Naive thymus-derived CD4-positive, alpha-beta T cell (primary cell): ENCODE results near the gene IL23A. TPM values are rescaled to one million over a fixed set of nuclear protein-coding genes. Genes with fewer than 3 reads are reported as not detected.
A peak's percentile ranks its signal among the peaks of the same experiment; 100 is the strongest.

ENCODE experiments used
- ATAC-seq: fragments of 150-1000 bp; cut with Tn5 transposase; 2 replicates; pipeline ENCODE4 v1.10.0; 2021; ENCODE audit warnings: mild to moderate bottlenecking, moderate library complexity
- CTCF ChIA-PET: fragments of 350-600 bp; sonication (Branson Sonifier 250); formaldehyde crosslinking; loops from one replicate; lab custom pipeline; 2021; ENCODE audit warnings: antibody characterized with exemption; lab: Charles Lee
- POLR2A ChIA-PET: fragments of 350-600 bp; sonication (Branson Sonifier 250); formaldehyde crosslinking; loops from one replicate; lab custom pipeline; 2021; ENCODE audit warnings: antibody characterized with exemption, inconsistent platforms; lab: Charles Lee
- DNase-seq, 9 donors: peaks; one replicate each; pipeline versions ENCODE4 v3.0.0 to v3.0.0-alpha.2; 2020 to 2022; ENCODE audit warnings: mixed read lengths in 1 of 9
- H3K27ac ChIP-seq: one replicate; pipeline ENCODE4 v1.7.0; 2013; ENCODE audit warnings: mild to moderate bottlenecking, low read depth, low read length, moderate library complexity
- H3K27me3 ChIP-seq, 2 donors: one replicate each; pipeline ENCODE4 v1.7.0; 2013; ENCODE audit warnings: low read length in 2 of 2, mild to moderate bottlenecking in 2 of 2, moderate library complexity in 2 of 2; ENCODE audit not compliant: control insufficient read depth in 2 of 2, insufficient read depth in 2 of 2
- H3K36me3 ChIP-seq, 3 experiments: 1 replicate in 2 of 3; 2 replicates in 1 of 3; pipeline ENCODE4 v1.7.0; 2013; ENCODE audit warnings: low read length in 3 of 3, mild to moderate bottlenecking in 3 of 3, moderate library complexity in 1 of 3; ENCODE audit not compliant: insufficient read depth in 3 of 3, control insufficient read depth in 2 of 3
- H3K4me1 ChIP-seq, 2 donors: one replicate each; pipeline ENCODE4 v1.7.0; 2013; ENCODE audit warnings: low read length in 2 of 2, mild to moderate bottlenecking in 2 of 2, moderate library complexity in 1 of 2; ENCODE audit not compliant: control insufficient read depth in 2 of 2, insufficient read depth in 2 of 2
- H3K4me3 ChIP-seq: 2 replicates; pipeline ENCODE4 v1.7.0; 2013; ENCODE audit warnings: mild to moderate bottlenecking, low read length
- H3K9me3 ChIP-seq, 3 experiments: 1 replicate in 2 of 3; 2 replicates in 1 of 3; pipeline ENCODE4 v1.7.0; 2013; ENCODE audit warnings: low read length in 3 of 3; ENCODE audit not compliant: control insufficient read depth in 2 of 3
- H3K27ac Mint-ChIP-seq, 9 donors: one replicate each; pipeline ENCODE4 v1.8.0; 2020 to 2022; ENCODE audit warnings: mixed read lengths in 9 of 9, mild to moderate bottlenecking in 8 of 9, moderate library complexity in 5 of 9, inconsistent platforms in 2 of 9
- H3K27me3 Mint-ChIP-seq, 5 donors: one replicate each; pipeline ENCODE4 v1.8.0; 2021 to 2022; ENCODE audit warnings: mixed read lengths in 5 of 5, mild to moderate bottlenecking in 1 of 5
- H3K36me3 Mint-ChIP-seq, 5 donors: one replicate each; pipeline ENCODE4 v1.8.0; 2020 to 2022; ENCODE audit warnings: mixed read lengths in 5 of 5, mild to moderate bottlenecking in 3 of 5, inconsistent platforms in 1 of 5
- H3K4me1 Mint-ChIP-seq, 7 donors: one replicate each; pipeline ENCODE4 v1.8.0; 2020 to 2022; ENCODE audit warnings: mixed read lengths in 7 of 7, mild to moderate bottlenecking in 3 of 7, inconsistent platforms in 1 of 7
- H3K4me3 Mint-ChIP-seq, 10 donors: one replicate each; pipeline ENCODE4 v1.8.0; 2020 to 2022; ENCODE audit warnings: mild to moderate bottlenecking in 10 of 10, mixed read lengths in 10 of 10, moderate library complexity in 6 of 10, inconsistent platforms in 2 of 10
- H3K9me3 Mint-ChIP-seq, 11 donors: one replicate each; pipeline ENCODE4 v1.8.0; 2020 to 2022; ENCODE audit warnings: mixed read lengths in 11 of 11, mild to moderate bottlenecking in 4 of 11, inconsistent platforms in 1 of 11, moderate library complexity in 1 of 11
- intact Hi-C, 2 donors: fragments of 100-400 bp; cut with micrococcal nuclease; formaldehyde crosslinking; loops; one replicate each; pipeline ENCODE4 v1.15.1; 2023
- polyA plus RNA-seq, 2 donors: library from polyadenylated mRNA; unstranded; fragments of 300-500 nt; fragmentation: Illumina TruSeq; gene quantifications; one replicate each; pipeline ENCODE4 v1.2.3, GENCODE V29; 2021
- total RNA-seq, 6 experiments: library from RNA in 5 of 6; stranded (reverse) in 5 of 6; gene quantifications; 1 replicate in 5 of 6; 2 replicates in 1 of 6; pipeline ENCODE4 v1.2.3 and lab custom pipeline; 2021 to 2026

IL23A gene
- total and polyA plus RNA-seq, 7 experiments from 2014 or later, result 14.4 to 42.0 (median 20.1) TPM

DNA sequence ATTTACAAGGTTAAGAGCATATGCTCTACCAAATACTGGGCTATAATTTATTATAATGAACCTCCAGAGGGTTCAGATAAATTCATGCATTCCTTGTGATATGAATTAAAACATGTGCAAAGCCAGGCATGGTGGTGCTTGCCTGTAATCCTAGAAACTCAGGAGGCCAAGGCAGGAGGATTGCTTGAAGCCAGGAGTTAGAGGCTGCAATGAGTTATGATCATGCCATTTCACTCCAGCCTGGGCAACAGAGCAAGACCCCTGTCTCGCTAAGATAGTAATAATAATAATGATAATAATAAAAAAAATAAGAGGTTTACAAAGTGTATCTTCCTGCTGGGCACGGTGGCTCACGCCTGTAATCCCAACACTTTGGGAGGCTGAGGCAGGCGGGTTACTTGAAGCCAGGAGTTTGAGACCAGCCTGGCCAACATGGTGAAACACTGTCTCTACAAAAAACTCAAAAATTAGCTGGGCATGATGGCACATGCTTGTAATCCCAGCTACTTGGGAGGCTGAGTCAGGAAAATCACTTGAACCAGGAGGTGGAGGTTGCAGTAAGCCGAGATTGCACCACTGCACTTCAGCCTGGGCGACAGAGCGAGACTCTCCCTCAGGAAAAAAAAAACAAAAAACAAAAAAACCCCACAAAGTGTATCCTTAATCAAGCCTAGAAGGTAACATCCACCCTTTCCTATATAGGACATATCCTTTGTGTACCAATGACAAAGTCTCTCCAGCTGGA is 31.3 kb upstream of the IL23A start:
- intact Hi-C loops, result no loop called here
- Mint-ChIP-seq H3K27ac (no peak overlapping the region), H3K36me3 (peaks cover 0 to 22% (median 4%) of the 10 kb centered on the region in 5 donors), H3K4me3 (no peak overlapping the region), H3K27me3 (no peaks in the 10 kb centered on the region), H3K4me1 (peaks cover 0 to 2% (median 1%) of the 10 kb centered on the region in 7 donors), H3K9me3 (no peaks in the 10 kb centered on the region)
- ChIA-PET POLR2A (interaction anchor here (1.1 to 2.4 kb wide), 3 partner anchors 9 to 86 kb away, joined by 4 to 9 read pairs (median 7); partner anchors contain the start of genes CNPY2 and RNF41), CTCF (no interaction called here)
- Histone ChIP-seq H3K27ac (no peak overlapping the region), H3K4me3 (no peak overlapping the region), H3K36me3 (peaks cover 0 to 35% (median 0%) of the 10 kb centered on the region in 3 experiments), H3K9me3 (no peaks in the 10 kb centered on the region), H3K4me1 (no peaks in the 10 kb centered on the region), H3K27me3 (no peaks in the 10 kb centered on the region)
- ATAC-seq (no peak), DNase-seq (no peak)

- CTCF ChIA-PET, result no interaction called here
- intact Hi-C loops, result no loop called here
- Histone ChIP-seq H3K27ac (no peak overlapping the region), H3K9me3 (no peaks in the 10 kb centered on the region), H3K4me3 (no peak overlapping the region), H3K4me1 (no peaks in the 10 kb centered on the region), H3K36me3 (peaks cover 0 to 35% (median 0%) of the 10 kb centered on the region in 3 experiments), H3K27me3 (no peaks in the 10 kb centered on the region)
- no peak for DNase-seq
- Mint-ChIP-seq H3K27me3 (no peaks in the 10 kb centered on the region), H3K27ac (no peak overlapping the region), H3K9me3 (no peaks in the 10 kb centered on the region), H3K4me1 (no peaks in the 10 kb centered on the region), H3K4me3 (no peak overlapping the region), H3K36me3 (peaks cover 0 to 22% (median 4%) of the 10 kb centered on the region in 5 donors)
- ATAC-seq, result no peak
- POLR2A ChIA-PET, result interaction anchor here (0.6 to 2.4 kb wide), 8 partner anchors 8 to 578 kb away, joined by 3 to 11 read pairs (median 4); partner anchors contain the start of genes CNPY2, IL23A and RNF41
Measured at GRCh38 chr12:56308714-56309113, 30.0 kb upstream of the IL23A start.

DNA sequence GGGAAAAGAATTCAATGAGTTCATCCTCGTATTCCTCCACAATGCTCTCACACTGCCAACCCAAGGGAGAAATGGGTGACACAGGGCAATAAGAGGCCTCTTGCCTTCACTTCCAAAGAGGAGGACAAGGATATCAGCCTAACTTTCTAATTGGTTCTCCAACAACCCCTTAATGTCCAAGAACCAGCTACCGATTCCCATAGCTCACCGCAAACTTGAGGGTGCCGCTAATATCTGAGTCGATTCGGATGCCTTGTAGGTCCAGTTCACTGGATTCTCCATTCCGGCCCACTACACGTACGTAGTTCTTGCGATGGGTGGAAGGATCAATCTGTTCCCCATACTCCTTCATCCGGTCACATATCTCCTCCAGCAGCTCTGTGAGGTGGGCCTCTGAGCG is 27.7 kb upstream of the IL23A start:
- intact Hi-C loops, result no loop called here
- Mint-ChIP-seq H3K4me1 (peaks cover 5 to 14% (median 12%) of the 10 kb centered on the region in 7 donors), H3K4me3 (no peak overlapping the region), H3K9me3 (no peaks in the 10 kb centered on the region), H3K27me3 (no peaks in the 10 kb centered on the region), H3K27ac (peak overlapping the region in 1 of 9 donors; percentile 8), H3K36me3 (peaks cover 0 to 18% (median 0%) of the 10 kb centered on the region in 5 donors)
- no peak overlapping the region for H3K4me3 ChIP-seq
- CTCF ChIA-PET, result interaction anchor here (1.4 kb wide), 1 partner anchor 153 kb away, joined by 3 read pairs; no protein-coding TSS in a partner anchor
- H3K4me1 ChIP-seq, result peaks cover 10 to 11% of the 10 kb centered on the region in 2 donors
- ATAC-seq, result no peak
- H3K27me3 ChIP-seq, result no peaks in the 10 kb centered on the region
- H3K27ac ChIP-seq, result no peak overlapping the region
- POLR2A ChIA-PET, result interaction anchor here (0.6 to 1.2 kb wide), 3 partner anchors 14 to 114 kb away, joined by 3 to 7 read pairs (median 4); no protein-coding TSS in a partner anchor
- peaks cover 0 to 43% (median 0%) of the 10 kb centered on the region in 3 experiments for H3K36me3 ChIP-seq
- no peak for DNase-seq
- no peaks in the 10 kb centered on the region for H3K9me3 ChIP-seq

GRCh38 chr12:56315249-56315621 is 23.4 kb upstream of the IL23A start:
- Histone ChIP-seq H3K4me1 (peaks cover 13 to 16% of the 10 kb centered on the region in 2 donors), H3K27me3 (no peaks in the 10 kb centered on the region), H3K27ac (peak overlapping the region; percentile 97), H3K36me3 (peaks cover 0 to 45% (median 4%) of the 10 kb centered on the region in 3 experiments), H3K4me3 (peak overlapping the region; percentile 100), H3K9me3 (no peaks in the 10 kb centered on the region)
- POLR2A ChIA-PET, result interaction anchor here (0.5 to 5.0 kb wide), 21 partner anchors 8 to 1818 kb away, joined by 3 to 66 read pairs (median 4); partner anchors contain the start of genes ANKRD52, IL23A, NCKAP1L and PAN2
- Mint-ChIP-seq H3K27ac (peak overlapping the region; percentile 93 to 99 (median 99)), H3K9me3 (no peaks in the 10 kb centered on the region), H3K27me3 (no peaks in the 10 kb centered on the region), H3K4me1 (peaks cover 5 to 23% (median 13%) of the 10 kb centered on the region in 7 donors), H3K36me3 (peaks cover 0 to 22% (median 8%) of the 10 kb centered on the region in 5 donors), H3K4me3 (peak overlapping the region; percentile 96 to 99 (median 98))
- intact Hi-C loops, result loop anchor here in 1 of 2 donors (5.0 kb wide), 2 partner anchors 322 to 772 kb away; partner anchors contain the start of gene NAB2
- DNase-seq, result no peak
- CTCF ChIA-PET, result interaction anchor here (0.9 to 1.5 kb wide), 4 partner anchors 93 to 154 kb away, joined by 3 to 10 read pairs (median 4); partner anchors contain the start of genes RNF41 and SPRYD4
- peak; percentile 0 for ATAC-seq

- peak; percentile 93 for ATAC-seq
- intact Hi-C loops, result loop anchor here (1.0 to 5.0 kb wide), 17 partner anchors 16 to 771 kb away; partner anchors contain the start of genes CS (in 2 of the 2), IL23A (in 2 of the 2), SPRYD4 (in 2 of the 2) and STAT2 (in 2 of the 2)
- CTCF ChIA-PET, result interaction anchor here (0.7 to 1.5 kb wide), 8 partner anchors 15 to 153 kb away, joined by 3 to 10 read pairs (median 4); partner anchors contain the start of genes CS, IL23A, RNF41 and SPRYD4
- Histone ChIP-seq H3K4me3 (peak within 1 kb of the TSS; percentile 100), H3K27me3 (no peaks in the 10 kb centered on the region), H3K4me1 (peaks cover 13 to 16% of the 10 kb centered on the region in 2 donors), H3K27ac (peak within 1 kb of the TSS; percentile 97), H3K36me3 (peaks cover 0 to 39% (median 4%) of the 10 kb centered on the region in 3 experiments), H3K9me3 (no peaks in the 10 kb centered on the region)
- H3K9me3 Mint-ChIP-seq, result no peaks in the 10 kb centered on the region
- peaks cover 5 to 23% (median 13%) of the 10 kb centered on the region in 7 donors for H3K4me1 Mint-ChIP-seq
- POLR2A ChIA-PET, result interaction anchor here (0.5 to 5.0 kb wide), 26 partner anchors 8 to 1818 kb away, joined by 3 to 66 read pairs (median 4); partner anchors contain the start of genes ANKRD52, IL23A, NCKAP1L and PAN2
- H3K27me3 Mint-ChIP-seq, result no peaks in the 10 kb centered on the region
- H3K27ac Mint-ChIP-seq, result peak within 1 kb of the TSS; percentile 93 to 99 (median 99)
- peak within 1 kb of the TSS; percentile 96 to 99 (median 98) for H3K4me3 Mint-ChIP-seq
- peaks cover 0 to 22% (median 8%) of the 10 kb centered on the region in 5 donors for H3K36me3 Mint-ChIP-seq
- DNase-seq, result peak; percentile 83 to 94 (median 92)
Measured at GRCh38 chr12:56315622-56316473, 22.8 kb upstream of the IL23A start, which contains the start of gene CNPY2. Gene CNPY2, minus strand, starts transcription at chr12:56315988. Its CDS starts 771 bp downstream, at chr12:56315217.
